DLD1 (cell line): Measurements from ENCODE around the gene EME2.

Source experiments
- in situ Hi-C: cut with HindIII; loops from 2 replicates; pipeline ENCODE4 v1.10.0; 2017; ENCODE audit warnings: low sequenced_read_pairs

EME2 gene

DNA sequence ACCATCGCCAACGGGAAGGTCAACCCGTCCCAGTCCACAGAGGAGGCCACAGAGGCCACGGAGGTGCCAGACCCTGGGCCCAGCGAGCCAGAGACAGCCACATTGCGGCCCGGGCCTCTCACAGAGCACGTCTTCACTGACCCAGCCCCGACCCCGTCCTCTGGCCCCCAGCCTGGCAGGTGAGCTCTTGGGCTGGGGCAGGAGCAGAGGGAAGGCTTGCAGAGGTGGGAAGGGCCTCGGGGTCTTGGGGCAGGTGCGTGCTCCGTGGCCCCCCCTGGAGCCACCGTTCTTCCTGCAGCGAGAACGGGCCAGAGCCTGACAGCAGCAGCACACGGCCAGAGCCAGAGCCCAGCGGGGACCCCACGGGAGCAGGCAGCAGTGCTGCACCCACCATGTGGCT is 6.4 kb upstream of the EME2 start:
- in situ Hi-C loops = no loop called here

DNA sequence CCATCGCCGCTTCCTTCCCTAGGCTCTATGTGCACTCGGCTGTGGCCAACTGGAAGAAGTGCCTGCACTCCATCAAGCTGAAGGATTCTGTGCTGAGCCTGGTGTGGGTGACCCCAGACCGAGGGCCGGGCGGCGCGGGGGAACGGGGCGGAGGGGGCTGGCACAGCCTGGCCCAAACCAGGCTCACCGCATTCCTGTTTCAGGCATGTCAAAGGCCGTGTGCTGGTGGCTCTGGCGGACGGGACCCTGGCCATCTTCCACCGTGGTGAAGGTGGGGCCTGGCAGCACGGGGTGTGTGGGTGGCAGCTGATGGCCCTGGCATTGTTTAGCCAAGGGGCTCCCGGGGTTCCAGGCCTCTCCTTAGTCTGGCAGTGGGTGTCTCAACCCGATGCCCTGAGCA is 5.9 kb upstream of the EME2 start:
- in situ Hi-C loops = no loop called here

DNA sequence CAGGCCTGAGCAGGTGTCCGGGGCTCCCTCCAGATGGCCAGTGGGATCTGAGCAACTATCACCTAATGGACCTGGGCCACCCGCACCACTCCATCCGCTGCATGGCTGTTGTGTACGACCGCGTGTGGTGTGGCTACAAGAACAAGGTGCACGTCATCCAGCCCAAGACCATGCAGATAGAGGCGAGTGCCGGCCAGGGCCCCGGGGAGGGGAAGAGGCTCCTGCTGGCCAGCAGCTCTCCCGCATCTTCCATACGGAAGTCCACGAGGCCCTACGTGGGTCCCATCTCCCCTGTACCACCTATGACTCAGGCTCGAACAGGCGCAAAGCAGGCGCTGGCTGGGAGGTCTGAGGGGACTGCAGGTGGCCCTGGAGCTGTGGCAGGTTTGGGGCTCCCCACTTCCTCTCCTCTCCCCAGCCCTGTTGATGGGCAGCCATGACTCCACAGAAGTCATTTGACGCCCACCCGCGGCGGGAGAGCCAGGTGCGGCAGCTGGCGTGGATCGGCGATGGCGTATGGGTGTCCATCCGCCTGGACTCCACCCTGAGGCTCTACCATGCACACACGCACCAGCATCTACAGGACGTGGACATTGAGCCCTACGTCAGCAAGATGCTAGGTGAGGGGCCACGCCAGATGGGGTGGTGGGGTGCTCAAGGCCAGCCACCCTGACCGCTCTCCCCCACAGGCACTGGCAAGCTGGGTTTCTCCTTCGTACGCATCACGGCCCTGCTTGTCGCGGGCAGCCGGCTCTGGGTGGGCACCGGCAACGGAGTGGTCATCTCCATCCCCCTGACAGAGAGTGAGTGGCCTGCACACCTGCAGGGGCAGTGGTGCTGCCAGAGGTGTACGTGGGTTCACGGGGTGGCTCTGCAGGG is 5.3 kb upstream of the EME2 start:
- in situ Hi-C loops = no loop called here

DNA sequence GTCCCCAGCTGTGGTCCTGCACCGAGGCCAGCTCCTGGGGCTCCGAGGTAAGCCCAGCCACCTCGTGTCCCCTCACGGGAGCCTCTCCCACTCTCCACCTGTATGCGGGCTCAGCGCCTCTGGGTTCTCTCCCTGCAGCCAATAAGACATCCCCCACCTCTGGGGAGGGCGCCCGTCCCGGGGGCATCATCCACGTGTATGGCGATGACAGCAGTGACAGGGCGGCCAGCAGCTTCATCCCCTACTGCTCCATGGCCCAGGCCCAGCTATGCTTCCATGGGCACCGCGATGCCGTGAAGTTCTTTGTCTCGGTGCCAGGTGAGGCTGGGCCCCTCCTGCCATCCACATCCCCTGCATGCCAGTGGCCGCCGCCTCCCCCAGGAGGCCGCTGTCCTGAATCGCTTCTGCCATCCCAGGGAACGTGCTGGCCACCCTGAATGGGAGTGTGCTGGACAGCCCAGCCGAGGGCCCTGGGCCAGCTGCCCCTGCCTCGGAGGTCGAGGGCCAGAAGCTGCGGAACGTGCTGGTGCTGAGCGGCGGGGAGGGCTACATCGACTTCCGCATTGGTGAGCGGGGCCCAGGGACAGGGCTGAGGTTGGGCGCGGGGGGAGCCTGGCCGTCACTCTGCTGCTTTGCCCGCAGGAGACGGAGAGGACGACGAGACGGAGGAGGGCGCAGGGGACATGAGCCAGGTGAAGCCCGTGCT is 4.4 kb upstream of the EME2 start:
- in situ Hi-C loops = no loop called here

- in situ Hi-C loops = no loop called here
Observed at GRCh38 chr16:1768767-1769401, 3.7 kb upstream of the EME2 start.

- in situ Hi-C loops = no loop called here
Observed at GRCh38 chr16:1769402-1770300, 3.0 kb upstream of the EME2 start.

GRCh38 chr16:1770328-1771187 is 2.1 kb upstream of the EME2 start:
- in situ Hi-C loops = no loop called here

DNA sequence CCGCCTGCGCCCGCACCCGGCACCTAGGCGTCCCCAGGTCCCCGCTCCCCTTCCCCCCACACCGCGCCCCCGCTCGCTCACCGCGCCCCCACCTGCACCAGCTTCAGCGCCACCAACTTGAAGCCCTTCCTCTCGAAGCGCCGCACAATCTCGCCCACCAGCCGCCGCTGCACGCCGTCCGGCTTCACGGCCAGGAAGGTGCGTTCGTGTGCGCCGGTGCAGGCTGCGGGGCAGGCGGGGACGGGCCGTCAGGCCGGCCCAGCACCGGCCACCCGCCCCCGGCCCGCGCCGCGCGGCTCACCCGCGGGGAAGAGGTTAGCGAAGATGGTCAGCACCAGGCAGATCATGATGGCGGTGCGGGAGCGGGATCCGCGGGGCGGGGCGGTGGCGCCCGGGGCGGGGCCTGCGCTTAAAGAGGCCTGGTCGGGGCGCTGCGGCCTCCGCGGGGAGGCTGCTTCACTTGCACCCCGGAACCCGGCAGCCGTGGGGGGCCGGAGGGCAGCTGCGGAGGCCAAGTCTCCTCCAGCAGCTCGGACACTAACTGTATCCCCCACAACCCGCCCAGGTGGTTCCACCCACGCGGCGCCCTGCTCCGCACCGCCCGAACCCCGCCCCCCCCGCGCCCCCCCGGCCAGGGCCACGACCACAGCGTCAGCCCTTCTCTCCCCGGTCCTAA is 1.3 kb upstream of the EME2 start, which contains the start of gene NME3:
TSS of gene NME3 (minus strand) at position 356 of the 676 bp plus-strand sequence. CDS start at position 347, 9 bp downstream.
- in situ Hi-C loops = no loop called here

DNA sequence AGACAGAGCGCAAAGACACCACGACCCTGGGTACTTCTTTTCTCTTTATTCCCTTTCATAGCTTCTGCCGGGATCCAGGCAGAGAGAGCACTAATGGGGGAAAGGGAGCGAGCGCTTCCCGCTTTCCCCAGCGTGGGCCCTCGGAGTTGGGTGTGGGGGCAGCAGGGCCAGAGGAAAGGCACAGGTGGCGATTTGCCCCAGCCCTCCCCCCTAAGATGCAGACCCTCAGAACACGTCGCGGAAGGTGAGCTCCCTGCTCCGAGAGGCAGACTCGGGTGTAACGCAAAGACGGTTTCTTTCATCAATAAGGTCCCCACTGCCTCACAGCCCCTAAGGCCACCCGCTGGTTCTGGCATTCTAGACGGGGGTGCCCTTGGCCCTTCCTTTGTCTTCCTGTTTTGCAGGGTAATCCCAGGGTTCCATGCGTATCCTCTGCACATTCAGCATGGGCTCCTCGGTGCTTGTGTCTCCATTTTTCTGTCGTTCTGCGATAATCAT is 697 bp upstream of the EME2 start:
- in situ Hi-C loops = no loop called here

GRCh38 chr16:1772908-1773702 is 495 bp downstream of the EME2 start, which contains the start of gene MRPS34:
Gene MRPS34, minus strand, starts transcription at chr16:1773134. Its CDS starts 15 bp downstream, at chr16:1773119.
- in situ Hi-C loops = no loop called here

- in situ Hi-C loops = no loop called here
Observed at GRCh38 chr16:1773703-1774447, 1.3 kb downstream of the EME2 start.

DNA sequence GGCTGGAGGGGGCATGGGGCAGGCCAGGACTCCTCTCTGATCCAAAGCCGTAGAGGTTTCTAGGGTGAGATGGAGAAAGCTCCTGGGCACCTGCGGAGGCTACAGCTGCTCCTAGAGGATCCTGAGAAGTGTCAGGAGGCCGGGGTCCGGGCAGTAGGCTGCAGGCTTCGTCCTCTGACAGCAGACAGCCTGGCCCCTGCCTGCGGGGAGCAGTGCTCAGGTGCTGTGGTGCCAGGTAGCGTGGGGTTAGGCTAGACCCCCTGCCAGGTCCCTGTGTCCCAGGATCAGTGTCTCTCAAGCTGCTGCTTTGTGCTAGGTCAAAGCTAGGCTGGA is 1.8 kb downstream of the EME2 start:
- in situ Hi-C loops = no loop called here

- in situ Hi-C loops = no loop called here
Observed at GRCh38 chr16:1775006-1775845, 2.6 kb downstream of the EME2 start.

GRCh38 chr16:1775846-1776671 is 3.4 kb downstream of the EME2 start:
- in situ Hi-C loops = no loop called here

GRCh38 chr16:1776672-1776955 is 4.0 kb downstream of the EME2 start:
- in situ Hi-C loops = no loop called here

GRCh38 chr16:1776991-1777374 is 4.4 kb downstream of the EME2 start:
- in situ Hi-C loops = no loop called here
